Measurements from ENCODE around the gene TEPSIN.

The TEPSIN gene

GRCh38 chr17:81234940-81235821, 3.7 kb downstream of the TEPSIN start:
- no peak for TF ChIP-seq ZFX (IDR thresholded peaks at IDR 0.05; ENCODE audit: borderline replicate concordance)
- TF ChIP-seq, protein P1, sequence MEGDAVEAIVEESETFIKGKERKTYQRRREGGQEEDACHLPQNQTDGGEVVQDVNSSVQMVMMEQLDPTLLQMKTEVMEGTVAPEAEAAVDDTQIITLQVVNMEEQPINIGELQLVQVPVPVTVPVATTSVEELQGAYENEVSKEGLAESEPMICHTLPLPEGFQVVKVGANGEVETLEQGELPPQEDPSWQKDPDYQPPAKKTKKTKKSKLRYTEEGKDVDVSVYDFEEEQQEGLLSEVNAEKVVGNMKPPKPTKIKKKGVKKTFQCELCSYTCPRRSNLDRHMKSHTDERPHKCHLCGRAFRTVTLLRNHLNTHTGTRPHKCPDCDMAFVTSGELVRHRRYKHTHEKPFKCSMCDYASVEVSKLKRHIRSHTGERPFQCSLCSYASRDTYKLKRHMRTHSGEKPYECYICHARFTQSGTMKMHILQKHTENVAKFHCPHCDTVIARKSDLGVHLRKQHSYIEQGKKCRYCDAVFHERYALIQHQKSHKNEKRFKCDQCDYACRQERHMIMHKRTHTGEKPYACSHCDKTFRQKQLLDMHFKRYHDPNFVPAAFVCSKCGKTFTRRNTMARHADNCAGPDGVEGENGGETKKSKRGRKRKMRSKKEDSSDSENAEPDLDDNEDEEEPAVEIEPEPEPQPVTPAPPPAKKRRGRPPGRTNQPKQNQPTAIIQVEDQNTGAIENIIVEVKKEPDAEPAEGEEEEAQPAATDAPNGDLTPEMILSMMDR (IDR thresholded peaks at IDR 0.05), result no peak
- H3K27ac ChIP-seq, result no peak overlapping the region

- H3K27ac ChIP-seq, result no peak overlapping the region
Observed at GRCh38 chr17:81234506-81234855, 4.4 kb downstream of the TEPSIN start.

DNA sequence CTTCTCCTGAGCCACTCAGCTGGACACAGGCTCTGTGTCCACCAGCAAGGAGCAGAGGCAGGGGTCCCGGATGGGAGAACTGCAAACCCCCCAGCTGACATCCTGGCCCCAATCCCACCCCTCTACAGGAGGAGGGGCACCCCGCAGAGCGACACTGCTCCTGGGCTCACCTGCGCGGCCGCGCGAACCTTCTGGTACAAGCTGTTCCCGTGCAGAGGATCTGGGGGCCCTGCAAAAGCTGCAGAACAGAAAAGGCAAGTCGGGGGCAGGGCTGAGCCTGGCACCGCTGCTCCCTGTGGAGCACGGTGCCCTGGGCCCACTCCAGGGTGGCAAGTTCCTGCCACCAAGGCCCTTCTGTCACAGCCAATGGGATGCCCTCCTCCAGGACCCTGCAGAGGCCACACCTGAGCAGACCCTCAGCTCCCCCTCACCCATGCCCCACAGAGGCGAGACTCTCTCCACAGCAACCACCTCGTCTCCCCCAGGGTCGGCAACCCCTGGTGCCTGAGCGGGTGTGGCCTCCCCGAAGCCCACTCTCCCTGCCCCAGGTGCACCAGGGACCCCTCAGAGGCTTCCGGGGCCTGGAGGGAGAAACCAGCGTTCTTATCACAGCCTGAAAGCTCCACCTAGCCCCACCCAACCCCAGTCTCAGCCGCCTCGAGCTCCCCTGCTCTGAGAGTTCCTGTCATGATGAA, 4.9 kb downstream of the TEPSIN start:
- H3K27ac ChIP-seq, result no peak overlapping the region
- no peak for TF ChIP-seq ZFX (IDR thresholded peaks at IDR 0.05; ENCODE audit: borderline replicate concordance)
- TF ChIP-seq, protein P1 (IDR thresholded peaks at IDR 0.05), result no peak

More at GRCh38 chr17:81234506-81234855, 4.4 kb downstream of the TEPSIN start:
- TF ChIP-seq ZFX (IDR thresholded peaks at IDR 0.05; ENCODE audit: borderline replicate concordance), result no peak
- TF ChIP-seq, protein P1 (IDR thresholded peaks at IDR 0.05), result no peak

DNA sequence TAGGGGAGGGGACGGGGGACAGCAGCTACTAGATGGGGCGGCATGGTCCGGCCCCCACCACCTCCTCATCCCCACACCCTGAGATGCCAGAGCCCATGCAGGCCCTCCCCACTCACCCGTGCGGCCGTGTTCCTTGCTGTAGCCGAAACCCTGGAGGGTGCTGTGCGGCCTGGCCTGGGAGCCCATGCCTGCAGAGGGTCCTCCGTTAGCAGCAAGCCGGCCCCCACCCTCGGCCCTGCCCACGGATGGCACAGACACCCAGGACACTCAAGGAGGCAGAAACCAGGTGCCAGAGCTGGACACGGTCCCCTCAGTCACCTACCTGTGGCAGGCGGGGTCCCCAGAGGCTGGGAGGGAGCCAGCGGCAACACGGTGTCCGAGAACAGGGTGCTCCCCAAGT, 5.5 kb downstream of the TEPSIN start:
- TF ChIP-seq ZFX (IDR thresholded peaks at IDR 0.05; ENCODE audit: borderline replicate concordance), result no peak
- TF ChIP-seq, protein P1 (IDR thresholded peaks at IDR 0.05), result no peak
- no peak overlapping the region for H3K27ac ChIP-seq

GRCh38 chr17:81232616-81233241, 6.1 kb downstream of the TEPSIN start:
- H3K27ac ChIP-seq, result no peak overlapping the region
- TF ChIP-seq, protein P1 (IDR thresholded peaks at IDR 0.05), result no peak
- TF ChIP-seq ZFX (IDR thresholded peaks at IDR 0.05; ENCODE audit: borderline replicate concordance), result no peak

GRCh38 chr17:81231766-81232581, 6.9 kb downstream of the TEPSIN start:
- no peak for TF ChIP-seq ZFX (IDR thresholded peaks at IDR 0.05; ENCODE audit: borderline replicate concordance)
- TF ChIP-seq, protein P1 (IDR thresholded peaks at IDR 0.05), result no peak
- H3K27ac ChIP-seq, result no peak overlapping the region
